Mucosa of descending colon (tissue), 3 donors: ENCODE measurements around the gene LRRIQ3. TPM values are rescaled to one million over a fixed set of nuclear protein-coding genes. Genes with fewer than 3 reads are reported as not detected.
"Not testable (repeated sequence)": the region's sequence is repeated elsewhere in the genome, so short reads cannot be mapped to it uniquely, and the experiment has no call there.

ENCODE experiments used
- ATAC-seq: fragments of 200-7000 bp; cut with Tn5 transposase; one replicate; pipeline ENCODE4 v1.9.1; 2020; ENCODE audit warnings: mild to moderate bottlenecking, moderate library complexity
- DNase-seq, 3 donors: peaks; one replicate each; pipeline ENCODE4 v3.0.0-alpha.2; 2020
- H3K36me3 ChIP-seq: fragments of 200-600 bp; one replicate; pipeline ENCODE4 v1.8.0; 2021; ENCODE audit warnings: low read depth, mild to moderate bottlenecking
- H3K4me1 ChIP-seq: fragments of 200-600 bp; one replicate; pipeline ENCODE4 v1.8.0; 2021; ENCODE audit warnings: low read depth, mild to moderate bottlenecking
- H3K4me3 ChIP-seq: fragments of 200-600 bp; one replicate; pipeline ENCODE4 v1.8.0; 2021; ENCODE audit warnings: mild to moderate bottlenecking
- H3K9me3 ChIP-seq: fragments of 200-600 bp; one replicate; pipeline ENCODE4 v1.8.0; 2021; ENCODE audit warnings: mild to moderate bottlenecking
- CTCF ChIP-seq: fragments of 200-600 bp; IDR thresholded peaks from one replicate; pipeline ENCODE4 v1.8.0; 2022; ENCODE audit warnings: antibody characterized with exemption, mild to moderate bottlenecking
- intact Hi-C, 2 donors: fragments of 100-400 bp; cut with DNase I in 1 of 2; cut with micrococcal nuclease in 1 of 2; formaldehyde crosslinking; loops; one replicate each; pipeline versions ENCODE4 v1.11.0 to v1.11.1; 2022; cut with DNase I, micrococcal nuclease
- total RNA-seq, 3 donors: library from RNA; stranded (reverse); fragmentation: NEBNext Ultra II Directional in 2 of 3; extraction: Animal tissue kit (Norgen Biotek cat#: 25700) in 2 of 3; gene quantifications; one replicate each; pipeline versions ENCODE4 v1.2.1 to v1.2.4, GENCODE V29; 2021 to 2023
- donor health status: DM: no; HTN: no; CAD: no; lungs with moderate emphysema.
- donor health status: DM: no; HTN: no; CAD: no.
- donor health status: DM: no; HTN: yes; CAD: no.

LRRIQ3 gene
- total RNA-seq, 3 donors from 2014 or later, result 0.38 to 0.72 (median 0.63) TPM

DNA sequence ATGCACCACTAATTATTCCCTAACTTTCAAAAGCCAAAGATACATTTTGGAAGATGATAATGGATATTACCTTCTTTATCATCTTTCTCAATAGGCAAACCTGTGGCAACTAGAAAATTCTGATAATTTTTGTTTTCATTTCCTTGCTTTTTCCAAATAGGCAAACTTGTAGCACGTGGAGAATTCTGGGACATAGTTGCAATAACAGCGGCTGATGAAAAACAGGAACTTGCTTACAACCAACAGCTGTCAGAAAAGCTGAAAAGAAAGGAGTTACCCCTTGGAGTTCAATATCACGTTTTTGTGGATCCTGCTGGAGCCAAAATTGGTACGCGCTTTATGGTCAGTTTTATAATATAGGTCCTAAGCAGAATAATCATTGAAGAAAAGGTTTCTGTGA, 1.5 kb upstream of the LRRIQ3 start:
- Histone ChIP-seq H3K36me3 (no peaks in the 10 kb centered on the region), H3K4me1 (peaks cover 2% of the 10 kb centered on the region), H3K9me3 (no peaks in the 10 kb centered on the region), H3K4me3 (no peak overlapping the region)
- intact Hi-C loops, result no loop called here
- DNase-seq, result no peak
- TF ChIP-seq CTCF, result no peak
- ATAC-seq, result no peak

GRCh38 chr1:74197255-74197654, 721 bp downstream of the LRRIQ3 start:
- Histone ChIP-seq H3K36me3 (no peaks in the 10 kb centered on the region), H3K4me1 (peaks cover 2% of the 10 kb centered on the region), H3K4me3 (no peak overlapping the region), H3K9me3 (no peaks in the 10 kb centered on the region)
- no peak for DNase-seq
- intact Hi-C loops, result no loop called here
- TF ChIP-seq CTCF, result no peak
- no peak for ATAC-seq

- no peak for ATAC-seq
Measured at GRCh38 chr1:74195339-74195738, 2.6 kb downstream of the LRRIQ3 start.

DNA sequence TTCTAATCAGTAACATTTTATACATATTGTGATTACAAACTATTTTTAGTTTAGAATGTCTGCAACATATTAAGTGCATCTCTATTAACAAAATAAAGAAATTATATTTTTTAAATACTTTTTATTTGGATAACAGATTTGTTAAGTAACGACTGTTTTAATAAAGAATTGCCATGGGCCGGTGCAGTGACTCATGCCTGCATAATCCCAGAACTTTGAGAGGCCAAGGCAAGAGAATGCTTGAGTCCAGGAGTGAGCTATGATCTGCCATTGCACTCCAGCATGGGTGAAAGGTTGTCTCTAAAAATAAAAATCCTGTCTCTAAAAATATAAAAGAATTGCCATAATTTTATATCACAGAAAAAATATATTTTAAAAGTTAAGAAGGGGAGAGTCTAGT, 4.1 kb downstream of the LRRIQ3 start:
- DNase-seq (no peak), ATAC-seq (no peak)
- no peak for TF ChIP-seq CTCF
- intact Hi-C loops, result no loop called here
- no peak overlapping the region for H3K4me3 ChIP-seq
- H3K4me1 ChIP-seq, result no peaks in the 10 kb centered on the region
- H3K36me3 ChIP-seq, result no peaks in the 10 kb centered on the region
- no peaks in the 10 kb centered on the region for H3K9me3 ChIP-seq

More at GRCh38 chr1:74195339-74195738, 2.6 kb downstream of the LRRIQ3 start:
- Histone ChIP-seq H3K4me1 (peaks cover 2% of the 10 kb centered on the region), H3K9me3 (no peaks in the 10 kb centered on the region), H3K36me3 (no peaks in the 10 kb centered on the region), H3K4me3 (no peak overlapping the region)
- TF ChIP-seq CTCF, result no peak
- intact Hi-C loops, result no loop called here
- no peak for DNase-seq

DNA sequence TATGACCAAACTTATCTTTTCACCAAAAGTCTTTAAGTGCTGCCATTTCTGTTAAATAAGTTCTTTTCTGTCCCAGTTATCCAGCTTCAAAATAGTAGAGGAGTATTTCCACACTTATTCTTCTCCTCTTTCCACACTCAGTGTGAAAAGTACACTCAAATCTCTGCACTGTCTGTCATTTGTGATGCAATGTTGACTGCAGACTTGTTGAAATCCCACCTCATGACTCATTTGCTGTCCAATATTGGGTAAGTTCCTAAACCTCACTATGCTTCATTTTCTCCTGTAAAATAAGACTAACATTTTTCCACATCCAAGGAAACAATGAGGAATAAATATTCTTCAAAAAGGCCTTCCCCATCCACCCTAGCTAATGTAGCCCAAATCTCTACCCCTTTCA, 17.5 kb downstream of the LRRIQ3 start:
- no peak for ATAC-seq

GRCh38 chr1:74174423-74174822, 23.6 kb downstream of the LRRIQ3 start:
- ATAC-seq, intact Hi-C loops, DNase-seq: not testable (repeated sequence)

More for the DNA sequence above, 17.5 kb downstream of the LRRIQ3 start:
- Histone ChIP-seq H3K4me1 (no peaks in the 10 kb centered on the region), H3K36me3 (no peaks in the 10 kb centered on the region), H3K4me3 (no peak overlapping the region), H3K9me3 (no peaks in the 10 kb centered on the region)
- DNase-seq, result no peak
- intact Hi-C loops, result no loop called here
- no peak for TF ChIP-seq CTCF

More at GRCh38 chr1:74174423-74174822, 23.6 kb downstream of the LRRIQ3 start:
- not testable (repeated sequence) for H3K9me3 ChIP-seq, H3K4me3 ChIP-seq, H3K36me3 ChIP-seq, H3K4me1 ChIP-seq
